CD4-positive, alpha-beta T cell treated with Interleukin-15 for 4 hours (primary cell): ENCODE results near the gene RHEB.

Experiments used
- DNase-seq: peaks from one replicate; pipeline ENCODE4 v3.0.0-alpha.2; 2020; ENCODE audit warnings: low spot score

Gene RHEB

GRCh38 chr7:151431768-151432311 lies 87.9 kb downstream of the RHEB start:
- DNase-seq = no peak

DNA sequence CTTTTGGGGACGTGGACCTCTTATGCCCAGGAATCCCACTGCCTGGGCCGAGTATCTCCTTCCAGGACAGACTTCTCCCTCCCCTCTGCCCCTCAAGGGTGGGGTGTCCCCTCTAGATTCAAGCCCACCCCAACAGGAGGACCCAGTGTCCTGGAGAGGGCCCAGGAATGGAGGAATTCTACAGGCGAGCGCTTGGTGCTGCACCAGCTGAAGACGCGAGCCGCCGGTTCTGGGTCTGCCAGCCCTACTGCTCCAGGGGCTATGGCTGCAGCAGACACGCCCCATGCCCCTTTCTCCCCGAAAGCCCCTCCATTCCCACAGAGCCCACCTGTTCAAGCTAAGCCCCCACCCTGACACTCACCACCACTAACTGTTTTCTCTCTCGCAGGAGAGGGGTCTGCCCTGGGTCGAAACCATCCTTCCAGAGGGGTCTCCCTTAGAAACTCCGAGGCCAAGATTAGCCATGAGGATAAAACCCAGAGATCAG lies 88.4 kb downstream of the RHEB start:
- DNase-seq = no peak

DNA sequence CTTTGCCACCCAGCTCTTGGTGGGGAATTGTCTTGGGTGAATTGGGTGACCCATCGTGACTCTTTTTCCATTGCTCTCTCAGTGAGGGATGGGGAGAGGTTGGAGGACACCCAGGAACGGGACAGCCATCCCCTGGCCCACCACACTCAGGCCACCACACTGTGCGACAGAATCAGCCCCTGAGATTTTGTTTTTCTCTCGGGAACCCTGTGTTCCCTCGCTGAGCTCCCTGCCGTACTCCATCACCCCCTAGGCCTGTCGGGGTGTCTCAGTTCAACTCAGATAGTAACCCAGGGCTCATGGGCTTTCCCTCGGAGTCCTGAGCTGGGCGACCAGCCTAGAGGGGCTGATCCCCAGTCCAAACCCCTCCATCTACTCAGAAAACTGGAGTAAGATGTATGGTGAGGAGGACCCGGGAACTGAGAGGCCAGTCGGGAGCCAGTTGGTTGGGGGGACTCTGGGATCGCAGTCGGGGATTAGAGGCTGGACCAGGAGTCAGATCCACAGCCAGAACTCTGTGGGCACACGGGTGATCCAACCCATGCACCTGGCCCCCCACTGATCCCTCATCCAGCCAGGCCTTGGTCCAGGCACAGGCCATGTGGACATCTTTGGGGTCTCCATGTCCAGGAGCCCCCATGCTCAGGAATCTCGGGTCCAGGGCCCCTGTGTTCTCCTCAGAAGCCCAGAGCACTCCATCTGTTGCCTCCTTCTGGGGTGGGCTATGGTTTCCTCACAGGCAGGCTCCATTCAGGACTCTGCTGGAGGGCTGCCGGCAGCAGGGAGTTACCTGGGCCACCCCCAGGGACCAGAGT lies 89.1 kb downstream of the RHEB start:
- no peak for DNase-seq

DNA sequence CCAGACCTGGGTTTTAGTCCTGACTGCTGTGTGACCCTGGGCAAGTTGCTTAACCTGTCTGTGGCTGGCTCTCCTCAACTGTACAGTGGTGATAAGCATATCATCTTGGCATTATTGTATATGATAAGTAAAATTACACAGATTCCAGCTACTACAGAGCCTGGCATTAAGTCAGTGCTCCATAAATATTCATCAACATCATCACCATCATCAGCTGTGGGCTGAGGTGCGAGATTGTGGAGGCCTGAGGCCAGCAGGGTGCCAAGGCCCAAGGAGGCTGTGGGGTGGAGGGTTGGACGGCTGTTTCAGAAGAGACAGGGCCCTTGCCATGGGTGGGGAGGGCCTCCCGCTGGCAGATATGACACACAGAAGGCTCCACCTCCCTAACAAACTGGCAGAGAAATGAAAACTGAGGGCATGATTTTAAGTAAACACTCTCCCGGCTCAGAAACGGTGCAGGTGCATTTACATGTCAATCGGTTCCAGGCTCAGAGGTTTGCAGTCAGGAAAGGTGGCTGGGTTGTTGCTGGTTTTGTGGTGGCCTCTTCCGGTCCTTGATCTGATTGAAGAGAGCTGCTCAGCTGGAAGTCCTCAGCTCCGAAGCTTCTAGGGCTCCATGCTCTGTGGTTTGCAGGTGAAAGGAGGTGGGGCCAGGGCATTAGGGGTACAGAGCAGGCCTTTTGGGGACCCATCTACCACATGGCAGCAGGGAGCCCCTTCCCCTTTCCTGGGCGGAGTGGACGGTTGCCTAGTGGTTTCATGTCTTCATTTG lies 89.9 kb downstream of the RHEB start:
- peak; percentile 63 for DNase-seq

- no peak for DNase-seq
Measured at GRCh38 chr7:151429237-151429559, 90.5 kb downstream of the RHEB start.

GRCh38 chr7:151428378-151429236 lies 91.1 kb downstream of the RHEB start:
- no peak for DNase-seq

DNA sequence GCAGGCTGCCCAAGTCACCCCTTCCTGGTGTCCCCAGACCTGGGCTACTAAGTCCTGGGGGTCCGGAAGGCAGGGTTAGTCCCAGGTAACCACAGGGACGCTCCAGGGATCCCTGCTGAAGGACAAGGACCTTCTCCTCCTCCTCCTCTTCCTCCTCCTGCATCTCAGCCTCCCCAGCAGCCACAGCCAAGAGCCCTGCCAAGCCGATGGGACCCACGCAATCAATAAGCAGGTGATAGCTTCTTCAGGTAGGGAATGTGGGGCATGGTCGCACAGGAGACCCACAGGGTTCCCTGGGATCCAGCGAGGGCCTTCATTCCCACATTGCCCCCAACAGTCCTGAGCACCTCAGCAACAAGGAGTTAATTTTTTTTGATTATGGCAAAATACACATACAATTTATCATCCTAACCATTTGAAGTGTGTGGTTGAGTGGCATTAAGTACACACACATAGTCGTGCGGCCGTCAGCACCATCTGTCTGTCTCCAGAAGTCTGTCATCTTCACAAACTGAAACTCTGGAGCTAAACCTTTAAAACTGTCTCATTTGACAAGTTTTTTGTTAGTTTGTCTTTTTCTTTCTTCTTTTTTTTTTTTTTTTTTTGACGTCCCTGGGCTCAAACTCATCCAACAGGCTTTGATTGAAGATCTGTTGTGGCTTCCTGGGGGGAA lies 91.9 kb downstream of the RHEB start:
- DNase-seq = no peak

GRCh38 chr7:151426904-151427704 lies 92.6 kb downstream of the RHEB start:
- no peak for DNase-seq

GRCh38 chr7:151426441-151426903 lies 93.2 kb downstream of the RHEB start:
- no peak for DNase-seq

DNA sequence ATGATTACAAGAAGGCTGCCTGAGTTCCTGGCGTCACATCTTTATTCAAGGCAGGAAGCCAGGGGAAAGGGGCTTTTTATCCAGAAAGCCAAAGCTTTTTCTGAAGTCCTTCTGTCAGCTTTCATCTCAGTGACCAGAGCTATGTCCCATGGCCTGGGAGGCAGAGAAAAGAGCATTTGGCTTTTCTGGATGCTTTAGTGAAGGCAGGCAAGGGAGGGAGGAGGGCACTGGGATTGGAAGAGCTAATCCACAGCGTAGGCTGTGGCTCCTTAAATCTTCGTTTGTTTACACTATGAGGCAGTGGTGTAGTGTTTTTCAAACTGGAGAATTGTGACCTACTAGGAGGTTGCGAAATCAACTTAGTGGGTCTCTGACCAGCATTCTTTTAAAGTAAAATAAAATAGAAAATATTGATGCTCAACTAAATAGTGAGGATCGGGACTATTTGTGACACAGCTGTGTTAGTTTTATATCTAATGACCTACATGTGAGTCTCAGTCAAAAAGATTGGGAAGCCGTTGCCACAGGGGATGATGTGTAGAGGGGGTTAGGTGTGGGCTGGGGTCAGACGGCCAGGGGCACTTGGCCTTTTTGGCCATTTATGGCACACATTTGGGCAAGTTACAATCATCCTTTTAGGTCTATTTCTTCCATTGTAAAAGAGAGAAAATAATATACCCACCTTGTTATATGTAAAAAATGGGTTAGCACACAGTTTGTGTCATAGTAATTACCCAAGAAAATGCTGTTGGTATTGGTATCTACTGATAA lies 93.8 kb downstream of the RHEB start:
- DNase-seq = no peak

DNA sequence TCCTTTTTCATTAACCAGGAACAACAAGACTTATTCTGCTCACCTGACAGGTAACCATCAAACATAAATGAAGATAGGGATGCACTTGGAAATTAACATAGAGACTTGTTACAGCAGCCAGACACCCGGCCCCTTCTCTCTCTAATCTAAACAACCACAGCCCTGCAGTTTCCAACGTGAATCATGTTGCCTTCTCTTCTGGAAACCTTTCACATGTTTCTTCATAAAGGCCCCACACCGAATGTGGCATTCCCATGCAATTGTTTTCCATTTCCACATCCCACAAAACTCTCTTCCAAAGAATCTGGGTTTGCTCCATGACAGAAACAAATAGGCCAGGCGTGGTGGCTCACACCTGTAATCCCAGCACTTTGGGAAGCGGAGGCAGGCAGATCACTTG lies 94.9 kb downstream of the RHEB start:
- DNase-seq = no peak

DNA sequence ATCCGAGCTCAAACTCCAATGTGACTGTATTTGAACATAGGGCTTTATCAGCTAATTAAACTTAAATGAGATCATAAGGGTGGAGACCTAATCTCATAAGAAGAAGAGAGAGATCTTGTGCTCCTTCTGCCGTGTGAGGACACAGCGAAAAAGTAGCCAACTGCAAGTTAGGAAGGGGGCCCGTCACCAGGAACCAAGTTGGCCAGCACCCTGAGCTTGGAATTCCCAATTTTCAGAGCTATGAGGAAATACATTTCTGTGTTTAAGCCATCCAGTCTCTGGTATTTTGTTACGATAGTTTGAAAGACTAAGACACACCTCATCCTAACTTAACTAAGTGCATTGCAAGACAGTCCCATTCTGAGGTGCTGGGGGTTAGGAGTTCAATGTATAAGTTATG lies 95.8 kb downstream of the RHEB start:
- DNase-seq = no peak

GRCh38 chr7:151423226-151423625 lies 96.5 kb downstream of the RHEB start:
- no peak for DNase-seq

DNA sequence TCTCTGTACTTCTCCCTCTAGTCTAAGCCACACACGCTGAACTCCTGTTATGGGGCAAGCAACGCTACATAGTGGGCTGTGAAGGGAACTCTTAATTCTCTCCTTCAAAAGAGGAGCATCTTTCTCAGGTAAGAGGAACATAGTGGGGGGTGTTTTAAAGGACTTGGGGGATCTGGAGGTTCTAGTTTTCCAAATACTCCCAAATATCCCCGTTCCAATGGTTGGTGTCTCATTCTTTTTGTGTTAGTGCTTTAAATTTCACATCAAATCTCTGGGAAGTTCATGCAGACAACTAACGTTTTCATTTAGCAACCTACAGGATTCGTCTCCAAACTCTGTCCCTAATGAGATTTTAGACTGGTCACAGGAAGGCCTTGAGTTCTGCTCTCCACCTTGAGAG lies 97.5 kb downstream of the RHEB start:
- DNase-seq = no peak

DNA sequence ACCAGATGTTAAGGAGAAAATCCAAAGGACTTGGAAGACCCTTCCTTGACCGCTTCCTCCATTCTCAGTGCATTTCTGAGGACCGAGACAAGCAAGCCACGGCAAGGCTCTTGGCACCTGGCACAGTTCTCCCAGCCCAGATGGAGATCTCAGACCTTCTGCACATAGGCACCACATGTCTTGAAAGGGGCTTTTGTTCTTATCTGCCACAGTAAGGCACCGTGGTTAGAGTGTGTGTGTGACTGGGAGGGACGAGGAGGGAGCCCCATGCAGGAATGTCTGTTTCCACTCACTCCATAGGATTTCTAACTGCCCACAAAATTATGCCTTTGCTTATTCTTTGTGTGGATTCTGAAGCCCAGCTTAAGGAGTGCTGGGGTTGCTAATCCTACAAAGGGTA lies 99.6 kb downstream of the RHEB start:
- no peak for DNase-seq

- no peak for DNase-seq
Measured at GRCh38 chr7:151416941-151417315, 102.8 kb downstream of the RHEB start.

DNA sequence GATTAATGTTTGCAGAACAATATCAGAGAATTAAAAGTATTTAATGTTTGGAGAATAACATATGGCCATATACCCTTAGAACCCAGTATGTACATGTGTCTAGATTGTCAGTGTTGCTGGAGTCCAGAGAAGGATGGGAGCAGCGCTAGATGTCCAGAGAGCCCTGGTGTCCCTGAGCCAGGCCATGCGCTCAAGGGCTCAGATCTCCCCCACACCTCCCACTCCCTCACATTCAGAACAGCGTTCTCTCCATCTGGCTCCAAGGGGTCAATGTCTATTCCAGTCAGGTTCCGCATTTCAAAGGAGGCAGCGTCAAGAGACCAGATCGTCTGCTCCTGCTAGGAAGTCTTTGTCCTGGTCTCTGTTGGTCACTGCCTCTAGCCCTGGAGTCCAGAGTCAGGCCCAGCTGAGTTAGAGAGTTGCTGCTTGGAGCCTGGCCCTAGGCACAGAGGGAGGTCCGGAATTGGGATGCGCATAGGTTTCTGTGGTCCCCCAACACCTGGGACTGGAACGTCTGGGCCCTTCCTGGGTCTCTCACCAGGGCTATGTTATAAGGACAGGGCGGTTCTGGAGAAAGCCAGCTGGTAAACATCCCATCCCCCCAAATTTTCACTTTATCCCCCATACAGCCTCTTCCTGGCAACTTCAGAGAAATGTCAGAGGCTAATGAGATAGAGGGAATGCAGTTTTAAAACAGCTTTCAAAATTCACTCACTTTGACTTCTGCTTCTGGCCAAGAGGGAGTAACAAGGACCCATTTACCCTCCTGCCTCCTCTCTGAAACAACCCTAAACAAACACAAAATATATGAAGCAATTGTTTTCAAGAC lies 103.4 kb downstream of the RHEB start:
- no peak for DNase-seq
